H1 (cell line): Measurements from ENCODE around the gene ZNF789. TPM values are rescaled to one million over a fixed set of nuclear protein-coding genes. Genes with fewer than 3 reads are reported as not detected.

Experiments
- CBX5 ChIP-seq: fragments of 300-800, 300-1000 bp; sonication (generic); IDR thresholded peaks from 2 replicates; pipeline ENCODE4 v1.7.1; 2016; ENCODE audit warnings: antibody characterized with exemption, low read length, low read depth
- CBX8 ChIP-seq: fragments of 300-800, 300-1000 bp; sonication (generic); IDR thresholded peaks from 2 replicates; pipeline ENCODE4 v1.7.1; 2016; ENCODE audit warnings: low read depth, low read length, borderline replicate concordance
- NRF1 ChIP-seq: IDR thresholded peaks from 2 replicates; pipeline ENCODE4 v1.6.1; 2011; ENCODE audit warnings: mild to moderate bottlenecking, low read depth, low read length, improper control_type of control experiment
- PHF8 ChIP-seq: fragments of 200-600 bp; sonication (generic); conservative IDR thresholded peaks from 2 replicates; pipeline ENCODE4 v1.7.1; 2012; ENCODE audit warnings: low read depth, mild to moderate bottlenecking, inconsistent platforms, low read length, moderate library complexity
- POLR2A ChIP-seq, 2 experiments: IDR thresholded peaks; 1 replicate in 1 of 2; 2 replicates in 1 of 2; pipeline ENCODE4 v1.6.1; 2011; ENCODE audit warnings: low read depth in 2 of 2, low read length in 2 of 2, mild to moderate bottlenecking in 2 of 2; ENCODE audit errors: control extremely low read depth in 1 of 2
- POLR2AphosphoS5 ChIP-seq: IDR thresholded peaks from 2 replicates; pipeline ENCODE4 v1.6.1; 2011; ENCODE audit warnings: low read depth, low read length
- SAP30 ChIP-seq: fragments of 300-600 bp; sonication (generic); IDR thresholded peaks from 2 replicates; pipeline ENCODE4 v1.7.1; 2012; ENCODE audit warnings: low read length, moderate library complexity, mild to moderate bottlenecking, inconsistent platforms; ENCODE audit not compliant: insufficient read depth, insufficient replicate concordance
- SIX5 ChIP-seq: IDR thresholded peaks from 2 replicates; pipeline ENCODE4 v1.6.1; 2011; ENCODE audit warnings: mild to moderate bottlenecking, low read depth, low read length
- TAF1 ChIP-seq: IDR thresholded peaks from 2 replicates; pipeline ENCODE4 v1.6.1; 2011; ENCODE audit warnings: mild to moderate bottlenecking, low read depth, low read length
- TAF7 ChIP-seq: optimal IDR thresholded peaks from 2 replicates; pipeline ENCODE3; 2011; ENCODE audit warnings: low read depth, mild to moderate bottlenecking, inconsistent platforms, low read length, moderate library complexity, borderline replicate concordance
- polyA plus RNA-seq, 7 experiments: library from polyadenylated mRNA; depleted of rRNA in 3 of 7; stranded (reverse) in 5 of 7; unstranded in 2 of 7; fragments of >200 nt in 5 of 7; fragments of 200-250 nt in 2 of 7; gene quantifications; 1 replicate in 5 of 7; 2 replicates in 1 of 7; 4 replicates in 1 of 7; pipeline versions ENCODE4 v1.2.1 to v1.2.3, GENCODE V29; 2011 to 2013; ENCODE audit warnings: missing spikeins in 2 of 7, mixed read lengths in 2 of 7
- total RNA-seq: library from RNA; stranded (reverse); fragmentation: NEBNext Ultra II Directional; extraction: Animal tissue kit (Norgen Biotek cat#: 25700); gene quantifications from 2 replicates; pipeline ENCODE4 v1.2.1, GENCODE V29; 2021

Gene ZNF789
- total and polyA plus RNA-seq, 2 of the 8 experiments (the other 6 are each of a cell fraction or from before 2014, with no cell fraction given): 11.4 to 12.5 TPM

GRCh38 chr7:99428972-99429566 is 43.6 kb upstream of the ZNF789 start (continued):
- TF ChIP-seq NRF1: no peak
- TF ChIP-seq POLR2A (IDR thresholded peaks at IDR 0.05; ENCODE audit: control extremely low read depth in 1 of 2, low read depth in 2 of 2, low read length in 2 of 2): no peak
- TF ChIP-seq SIX5: no peak
- no peak for TF ChIP-seq TAF7
- no peak for TF ChIP-seq CBX8
- TF ChIP-seq CBX5: no peak
- TF ChIP-seq SAP30: no peak
- TF ChIP-seq TAF1: no peak
- TF ChIP-seq PHF8: no peak
- no peak for TF ChIP-seq POLR2AphosphoS5
